ENCODE data around the gene APMAP. TPM values are rescaled to one million over a fixed set of nuclear protein-coding genes. Genes with fewer than 3 reads are reported as not detected.

Gene APMAP
- total RNA-seq, 1 experiment from 2014 or later, result 92.6 TPM

DNA sequence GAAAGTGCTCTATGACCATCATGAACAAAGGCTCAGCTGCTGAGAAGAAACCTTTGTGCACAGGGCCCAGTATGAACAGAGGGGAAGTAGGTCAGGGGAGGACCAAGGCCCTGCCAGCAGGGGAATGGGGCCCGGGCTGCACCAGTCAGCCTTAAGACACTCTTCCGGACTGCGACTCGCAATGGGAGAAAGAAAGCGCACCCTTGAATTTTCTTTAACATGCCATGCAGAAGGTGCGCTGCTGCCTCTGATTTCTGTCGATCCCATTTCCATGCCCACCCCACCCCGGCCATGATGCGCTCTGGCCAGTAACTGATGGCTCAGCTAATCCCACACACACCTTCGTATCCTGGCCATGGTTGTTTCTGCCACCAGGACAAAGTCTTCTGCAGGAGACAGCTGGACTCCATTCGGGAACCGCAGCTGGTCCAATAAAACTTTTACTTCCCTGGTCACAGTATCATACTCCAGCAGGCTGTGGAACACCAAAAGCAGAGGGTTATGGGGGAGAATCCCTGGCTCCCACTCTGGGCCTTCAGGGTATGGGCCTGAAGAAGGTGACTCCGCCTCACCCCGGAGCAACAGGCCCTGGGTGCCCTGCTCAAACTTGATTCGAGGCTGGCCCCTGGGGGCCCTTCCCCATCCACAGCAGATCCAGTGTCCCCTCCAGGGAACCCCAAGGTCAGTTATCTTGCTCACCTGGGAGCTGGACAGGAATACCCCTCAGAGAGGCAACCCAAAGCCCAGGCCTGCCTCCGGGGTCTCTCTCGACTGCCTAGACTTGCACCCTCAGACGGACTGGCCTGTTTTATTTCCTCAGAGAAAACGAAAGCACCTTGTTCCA, 23.1 kb downstream of the APMAP start:
- DNase-seq (ENCODE audit: low spot score), result no peak

DNA sequence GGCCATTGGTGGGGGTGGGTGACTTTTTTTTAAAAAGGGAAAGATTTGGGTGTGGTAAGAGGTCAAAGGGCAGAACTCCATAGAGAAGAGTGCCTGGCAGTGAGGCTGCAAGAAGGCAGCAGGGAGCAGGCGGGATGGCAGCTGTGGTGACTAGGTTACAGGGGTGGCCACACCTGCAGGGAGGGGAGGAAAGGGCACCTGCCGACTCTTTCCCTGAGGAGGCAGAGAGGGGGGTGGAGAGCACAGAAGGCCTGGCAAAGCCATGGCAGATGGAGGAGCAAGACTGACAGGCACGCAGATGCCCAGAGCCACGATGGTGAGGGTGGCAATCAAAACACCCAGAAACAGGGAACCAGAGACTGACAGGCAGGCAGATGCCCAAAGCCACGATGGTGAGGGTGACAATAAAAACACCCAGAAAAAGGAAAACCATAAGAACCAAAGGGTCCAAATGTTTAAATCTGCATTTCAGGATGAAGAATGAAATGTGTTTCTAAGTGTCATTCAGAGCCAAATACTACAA, 24.2 kb downstream of the APMAP start:
- no peak for DNase-seq (ENCODE audit: low spot score)

DNA sequence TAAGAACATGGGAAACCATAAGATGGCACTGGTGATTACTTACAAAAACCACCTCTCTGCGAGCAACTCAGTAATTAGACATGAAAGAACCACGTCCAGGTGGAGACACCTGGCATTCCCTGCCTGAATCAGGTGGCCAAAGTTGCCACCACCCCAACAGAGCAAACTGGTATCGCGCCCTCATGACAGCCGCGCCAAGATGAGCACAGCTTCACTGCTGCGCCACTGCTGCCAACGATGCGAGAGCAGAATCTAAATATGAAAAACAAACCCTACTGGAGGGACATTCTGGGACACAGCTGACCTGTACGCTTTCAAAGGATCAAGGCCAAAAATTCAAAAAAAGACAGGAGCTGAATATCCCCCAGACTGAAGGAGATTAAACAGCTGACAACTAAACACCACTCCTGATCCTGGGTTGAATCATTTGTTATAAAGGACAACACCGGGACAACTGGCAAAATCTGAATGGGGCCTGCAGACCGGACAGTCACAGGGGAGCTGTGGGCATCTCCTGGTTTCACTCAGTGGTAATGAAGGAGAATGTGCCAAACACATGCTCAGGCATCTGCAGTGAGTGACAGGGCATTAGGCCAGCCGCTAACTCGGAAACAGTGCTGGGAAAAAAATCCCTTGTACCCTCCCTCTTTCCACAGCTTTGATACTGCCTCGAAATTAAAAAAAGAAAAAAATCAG, 26.1 kb downstream of the APMAP start:
- DNase-seq (ENCODE audit: low spot score), result no peak

DNA sequence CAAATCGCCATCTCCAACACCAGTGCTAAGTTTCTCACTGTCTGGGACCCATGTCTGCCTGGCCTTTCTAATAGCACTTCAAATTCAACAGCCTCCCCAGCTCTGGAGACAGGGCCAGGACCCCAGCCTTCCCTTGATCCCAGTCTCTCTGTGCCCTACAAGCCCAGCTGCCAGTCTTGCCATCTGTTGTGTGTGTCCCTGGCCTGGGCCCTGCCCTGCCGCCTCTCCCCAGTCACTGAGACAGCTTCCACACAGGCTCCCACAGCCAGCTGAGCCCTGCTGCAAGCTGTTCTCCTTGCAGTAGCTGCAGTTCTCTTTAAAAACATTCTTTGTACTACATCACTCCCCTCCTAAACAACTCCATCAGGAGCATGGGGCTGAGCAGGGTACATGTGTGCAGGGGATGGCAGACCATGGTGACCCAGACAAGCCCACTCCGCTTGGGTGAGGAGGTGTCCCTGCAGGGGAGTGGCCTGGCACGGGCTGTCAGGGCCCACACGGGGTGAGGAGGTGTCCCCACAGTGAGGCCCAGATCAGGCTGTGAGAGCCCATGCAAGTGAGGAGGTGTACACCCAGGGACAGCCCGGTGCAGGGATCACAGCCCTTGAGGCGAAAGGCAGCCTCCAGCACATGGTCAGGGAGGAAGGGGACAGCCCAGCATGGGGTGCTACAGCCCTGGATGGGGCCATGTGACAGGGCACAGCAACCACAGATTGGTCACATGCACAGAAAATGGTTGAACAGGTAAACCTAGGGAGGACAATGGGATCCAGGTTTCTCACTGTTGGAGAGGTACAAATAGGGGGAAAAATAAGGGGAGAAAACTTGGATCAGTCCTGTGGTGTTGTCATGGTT, 27.3 kb downstream of the APMAP start:
- no peak for DNase-seq (ENCODE audit: low spot score)

DNA sequence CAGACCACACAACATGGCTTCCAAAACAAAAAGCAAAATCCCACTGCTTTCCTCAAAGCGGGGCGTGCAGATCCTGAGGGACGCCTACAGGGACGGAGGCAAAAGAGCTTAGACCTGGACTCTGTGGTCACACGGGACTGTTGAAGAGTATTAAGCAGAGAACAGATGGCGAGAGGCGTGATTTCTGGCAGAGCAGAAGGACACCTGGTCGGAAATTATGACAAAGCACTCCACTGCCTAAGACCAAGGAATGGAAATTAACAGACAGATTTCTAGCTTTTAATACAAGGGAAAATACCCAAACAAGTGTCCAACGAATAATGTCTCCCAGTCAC, 28.1 kb downstream of the APMAP start:
- no peak for DNase-seq (ENCODE audit: low spot score)

DNA sequence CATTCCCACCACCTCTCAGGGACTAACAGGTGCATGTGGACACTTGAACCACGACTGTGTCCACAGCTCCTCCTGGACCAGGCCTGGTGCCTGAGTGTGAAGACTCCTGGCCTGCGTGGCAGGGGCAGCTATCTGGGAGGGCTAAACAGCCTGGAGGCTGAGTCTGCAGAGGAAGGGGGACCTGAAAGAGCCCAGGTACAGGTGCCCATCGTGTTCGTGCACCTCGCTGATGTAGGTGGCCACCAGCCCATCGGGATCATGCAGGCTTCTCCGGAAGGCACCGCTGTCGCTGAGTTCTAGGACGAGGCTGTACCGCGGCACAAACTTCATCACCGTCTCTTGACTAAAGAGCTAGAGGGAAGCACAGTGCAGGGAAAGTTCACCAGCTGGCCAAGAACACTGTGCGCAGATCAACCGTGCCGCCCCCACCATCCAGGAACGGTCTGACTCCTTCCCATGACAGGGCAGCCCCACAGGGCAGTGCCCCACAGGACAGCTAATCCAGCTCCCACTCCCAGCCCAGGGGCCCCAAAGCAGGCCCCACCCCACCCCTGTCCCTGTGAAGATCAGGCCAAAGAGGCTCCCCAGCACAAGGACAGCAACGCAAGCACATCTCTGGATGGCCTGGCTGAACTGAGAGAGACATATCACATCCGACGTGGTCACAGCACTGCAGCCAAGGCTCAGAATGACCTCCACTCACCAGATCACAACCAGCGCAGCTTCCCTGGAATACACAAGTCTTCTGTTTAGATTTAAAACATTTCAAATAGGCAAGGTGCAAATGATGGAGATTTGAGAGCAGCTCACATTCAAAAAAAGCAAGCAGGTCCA, 28.7 kb downstream of the APMAP start:
- no peak for DNase-seq (ENCODE audit: low spot score)

DNA sequence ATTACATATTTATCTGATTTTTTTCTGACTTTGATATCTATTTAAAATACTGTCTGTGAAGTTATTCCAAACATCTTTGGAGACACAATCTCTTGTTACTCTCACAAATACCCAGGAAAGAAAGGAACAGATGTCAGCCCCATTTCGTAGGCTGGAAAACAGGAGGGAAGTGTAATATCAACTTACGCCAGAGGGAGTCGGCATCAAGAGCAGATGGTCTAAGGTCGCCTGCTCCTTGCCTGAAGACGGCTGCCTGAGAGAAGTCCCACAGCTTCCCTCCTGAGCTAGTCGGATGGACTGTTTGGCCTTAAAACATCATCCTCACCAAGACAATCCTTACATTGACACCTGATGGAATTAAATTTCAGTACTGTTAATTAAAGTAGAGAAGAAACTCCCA, 30.0 kb downstream of the APMAP start:
- no peak for DNase-seq (ENCODE audit: low spot score)

DNA sequence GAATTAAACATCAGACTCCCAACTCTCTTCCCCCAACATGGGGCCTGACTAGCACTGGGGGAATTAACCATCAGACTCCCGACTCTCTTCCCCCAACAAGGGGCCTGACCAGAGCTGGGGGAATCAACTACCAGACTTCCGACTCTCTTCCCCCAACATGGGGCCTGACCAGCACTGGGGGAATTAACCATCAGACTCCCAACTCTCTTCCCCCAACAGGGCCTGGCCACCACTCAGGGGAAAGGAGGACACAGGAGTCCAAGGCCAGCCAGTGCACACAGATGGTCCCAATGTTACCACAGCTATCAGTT, 30.4 kb downstream of the APMAP start:
- no peak for DNase-seq (ENCODE audit: low spot score)

DNA sequence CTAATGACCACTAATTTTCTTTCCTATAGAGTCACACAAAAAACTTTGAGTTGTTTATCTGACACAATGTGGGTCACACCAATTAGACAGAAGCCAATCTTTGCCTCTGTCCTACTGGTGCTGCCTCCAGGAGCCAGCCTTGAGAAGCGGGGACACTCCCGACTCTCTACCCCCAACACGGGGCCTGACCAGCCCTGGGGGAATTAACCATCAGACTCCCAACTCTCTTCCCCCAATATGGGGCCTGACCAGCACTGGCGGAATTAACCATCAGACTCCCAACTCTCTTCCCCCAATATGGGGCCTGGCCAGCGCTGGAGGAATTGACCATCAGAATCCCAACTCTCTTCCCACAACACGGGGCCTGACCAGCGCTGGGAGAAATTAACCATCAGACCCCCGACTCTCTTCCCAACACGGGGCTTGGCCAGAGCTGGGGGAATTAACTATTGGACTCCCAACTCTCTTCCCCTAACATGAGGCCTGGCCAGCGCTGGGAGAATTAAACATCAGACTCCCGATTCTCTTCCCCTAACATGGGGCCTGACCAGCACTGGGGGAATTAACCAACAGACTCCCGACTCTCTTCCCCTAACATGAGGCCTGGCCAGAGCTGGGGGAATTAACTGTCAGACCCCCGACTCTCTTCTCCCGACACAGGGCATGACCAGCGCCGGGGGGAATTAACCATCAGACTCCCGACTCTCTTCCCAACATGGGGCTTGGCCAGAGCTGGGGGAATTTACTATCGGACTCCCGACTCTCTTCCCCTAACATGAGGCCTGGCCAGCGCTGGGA, 31.0 kb downstream of the APMAP start:
- no peak for DNase-seq (ENCODE audit: low spot score)

DNA sequence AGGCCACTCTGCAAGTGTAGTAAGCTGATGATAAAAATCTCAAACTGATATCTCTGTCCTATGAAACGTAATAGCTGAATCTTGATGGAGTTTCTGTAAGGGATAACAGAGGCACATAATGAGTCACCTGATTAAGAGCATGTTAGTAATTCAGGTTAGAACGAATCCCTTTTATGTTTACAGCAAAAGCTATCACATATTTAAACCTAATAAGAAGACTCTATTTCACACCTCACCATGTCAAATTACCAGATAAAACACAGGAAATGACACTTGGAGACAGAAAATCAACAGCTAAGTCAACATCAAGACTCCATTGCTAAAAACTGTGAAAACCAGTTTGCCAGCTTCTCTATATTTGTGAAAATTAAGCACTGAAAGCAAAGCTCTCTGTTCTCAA, 31.7 kb downstream of the APMAP start:
- DNase-seq (ENCODE audit: low spot score), result no peak

DNA sequence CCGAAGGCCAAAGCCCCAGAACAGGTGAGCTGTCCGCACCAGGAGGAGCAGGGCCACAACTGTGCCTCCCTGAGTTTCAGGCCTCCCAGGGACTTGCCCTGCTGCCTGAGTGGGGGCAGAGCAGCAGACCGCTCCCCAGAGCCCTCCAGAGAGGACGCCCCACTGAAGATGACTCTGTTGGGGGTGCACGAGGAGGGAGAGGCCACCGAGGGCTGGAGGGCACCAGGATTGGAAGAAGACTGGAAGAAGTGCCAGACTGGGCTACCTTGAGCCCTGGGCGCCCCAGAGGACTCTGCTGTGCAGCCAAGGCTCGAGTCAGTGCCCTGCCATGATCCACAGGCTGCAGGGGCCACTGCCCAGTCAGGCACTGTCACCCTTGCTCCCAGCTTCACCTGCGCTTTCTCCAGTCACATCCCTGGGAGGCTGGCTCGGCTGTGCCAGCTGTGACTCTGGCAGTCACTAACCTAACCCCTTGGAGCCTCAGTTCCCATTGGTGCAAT, 32.2 kb downstream of the APMAP start:
- DNase-seq (ENCODE audit: low spot score), result no peak

DNA sequence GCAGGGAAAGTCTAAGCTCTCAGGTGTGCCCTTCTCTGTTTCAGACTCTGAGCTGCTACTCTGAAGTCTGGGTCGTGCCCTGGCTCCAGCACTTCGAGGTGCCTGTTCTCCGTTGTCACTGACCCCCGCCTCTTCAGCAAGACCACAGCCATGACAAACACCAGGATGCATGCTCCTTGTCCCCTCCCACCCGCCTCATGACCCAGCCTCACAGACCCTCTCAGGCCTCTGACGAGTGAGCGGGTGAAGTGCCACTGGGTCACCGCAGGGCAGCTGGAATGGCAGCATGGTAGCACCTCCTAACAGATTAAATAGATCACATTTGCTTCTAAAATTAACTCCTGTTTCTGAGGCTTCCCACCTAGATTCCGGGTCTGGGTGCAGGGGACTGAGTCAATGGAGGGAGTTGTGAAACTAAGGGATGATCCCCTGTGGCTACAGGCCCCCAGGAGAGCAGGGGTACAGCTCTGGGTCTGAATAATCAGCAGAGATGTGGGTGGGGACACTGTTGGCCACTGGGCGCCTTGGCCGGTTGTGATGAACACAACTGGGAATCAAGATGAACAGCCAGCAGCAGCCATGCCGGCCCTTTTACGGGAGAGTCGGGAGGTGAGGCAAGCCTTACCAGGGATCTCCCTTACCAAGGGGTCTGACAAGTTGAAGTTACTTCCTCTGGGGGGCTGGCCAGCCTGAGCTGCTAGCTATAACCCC, 32.8 kb downstream of the APMAP start:
- DNase-seq (ENCODE audit: low spot score), result no peak

DNA sequence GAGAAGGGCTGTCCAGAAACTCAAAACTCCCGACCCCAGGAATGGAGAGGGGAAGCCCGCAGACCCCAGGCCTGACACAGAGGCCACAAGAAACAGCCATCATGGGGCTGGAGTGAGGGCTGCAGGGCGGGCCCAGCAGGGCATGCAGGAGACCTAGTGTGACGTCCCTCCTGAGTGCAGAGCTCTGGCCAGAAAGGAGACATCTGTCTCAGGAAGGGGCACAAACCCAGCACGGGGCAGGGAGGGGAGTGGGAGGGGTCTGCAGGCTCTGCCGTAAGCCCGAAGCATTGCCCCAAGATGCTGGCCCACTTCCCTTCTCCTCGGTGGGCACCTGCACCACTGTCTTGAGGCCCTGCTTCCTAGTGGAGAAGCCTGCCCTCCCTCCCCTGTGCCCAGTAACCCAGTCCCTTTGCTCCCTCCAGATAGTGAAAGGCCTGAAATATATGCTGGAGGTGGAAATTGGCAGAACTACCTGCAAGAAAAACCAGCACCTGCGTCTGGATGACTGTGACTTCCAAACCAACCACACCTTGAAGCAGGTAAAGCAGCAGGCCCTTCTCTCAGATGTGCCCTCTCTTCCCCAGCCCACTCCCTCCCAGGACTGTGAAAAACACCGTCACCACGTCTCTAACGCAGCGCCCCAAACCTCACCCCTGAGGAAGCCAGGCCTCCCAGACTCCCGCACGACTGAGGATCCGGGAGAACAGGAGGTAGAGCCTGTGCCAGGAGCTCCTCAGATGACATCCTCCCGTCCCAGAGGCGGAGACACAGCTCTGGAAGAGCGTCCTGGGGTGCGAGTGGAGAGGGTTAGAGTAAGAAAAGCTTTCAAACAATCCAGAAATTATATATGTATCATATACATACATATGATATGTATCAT, 33.8 kb downstream of the APMAP start:
- DNase-seq (ENCODE audit: low spot score), result no peak

DNA sequence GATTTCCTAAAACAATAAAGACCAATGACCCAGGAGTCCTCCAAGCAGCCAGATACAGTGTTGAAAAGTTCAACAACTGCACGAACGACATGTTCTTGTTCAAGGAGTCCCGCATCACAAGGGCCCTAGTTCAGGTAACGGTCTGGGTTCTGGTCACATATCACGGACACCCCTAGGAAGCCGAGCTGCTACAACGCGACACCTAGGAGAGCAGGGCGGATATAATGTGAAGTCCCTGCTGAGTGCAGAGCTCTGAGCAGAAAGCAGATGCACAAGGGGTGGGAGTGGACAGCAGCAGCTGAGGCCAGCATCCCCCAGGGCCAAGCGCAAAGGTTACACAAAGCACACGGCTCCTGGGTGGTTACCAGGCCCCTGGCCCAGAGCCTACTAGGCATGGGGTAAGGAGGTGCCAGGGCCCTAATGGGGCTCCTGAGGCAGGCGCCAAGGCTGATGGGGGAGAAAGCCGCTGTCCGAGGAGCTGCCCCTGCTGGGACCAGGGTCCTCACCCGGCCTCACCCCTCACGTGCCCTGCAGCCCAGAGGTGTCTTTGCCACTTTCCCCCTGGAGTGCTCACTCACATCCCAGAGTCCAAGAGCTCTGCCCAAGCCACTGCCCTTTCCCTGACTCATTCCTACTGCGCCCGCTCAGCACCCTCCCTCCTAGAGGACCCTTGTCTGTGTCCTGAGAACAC, 35.1 kb downstream of the APMAP start:
- DNase-seq (ENCODE audit: low spot score), result no peak

DNA sequence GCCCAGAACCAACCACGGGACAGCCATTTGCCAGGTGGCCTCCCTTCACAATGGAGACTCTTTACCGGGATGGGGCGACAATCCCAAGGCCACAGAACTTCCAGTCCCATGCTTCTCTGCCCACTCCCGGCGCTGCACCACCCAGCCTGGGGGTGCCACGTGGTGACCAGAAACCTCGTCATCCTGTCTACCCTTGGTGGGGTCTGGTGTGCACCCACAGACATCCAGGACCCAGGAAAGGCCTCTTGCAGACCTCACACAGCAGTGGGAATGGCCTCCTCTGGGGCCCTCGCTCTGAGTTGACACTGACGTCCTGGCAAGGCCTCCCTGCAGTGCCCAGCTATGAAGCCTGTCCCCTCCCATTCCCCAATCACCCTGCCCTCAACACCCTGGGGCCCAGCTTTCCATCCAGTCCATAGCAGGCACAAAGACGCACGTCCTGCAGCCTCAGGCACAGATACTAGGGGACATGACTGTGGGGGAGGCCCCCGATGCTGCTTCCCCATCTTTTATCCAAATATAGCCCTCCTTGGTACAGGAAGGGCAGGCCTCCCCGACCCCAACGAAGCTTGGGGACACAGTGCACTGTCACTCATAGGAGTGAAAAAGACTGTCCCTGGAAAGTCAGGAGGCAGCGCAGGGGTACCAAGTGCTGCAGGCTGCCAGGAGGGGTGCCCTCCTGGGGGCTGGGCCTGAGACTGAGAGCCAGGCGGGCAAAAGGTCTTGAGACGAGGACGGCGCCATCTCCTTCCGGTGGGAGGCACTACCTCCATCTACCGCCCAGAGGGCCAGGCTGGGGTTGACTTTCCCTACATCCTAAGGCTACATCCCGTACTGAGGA, 36.3 kb downstream of the APMAP start:
- DNase-seq (ENCODE audit: low spot score), result no peak

DNA sequence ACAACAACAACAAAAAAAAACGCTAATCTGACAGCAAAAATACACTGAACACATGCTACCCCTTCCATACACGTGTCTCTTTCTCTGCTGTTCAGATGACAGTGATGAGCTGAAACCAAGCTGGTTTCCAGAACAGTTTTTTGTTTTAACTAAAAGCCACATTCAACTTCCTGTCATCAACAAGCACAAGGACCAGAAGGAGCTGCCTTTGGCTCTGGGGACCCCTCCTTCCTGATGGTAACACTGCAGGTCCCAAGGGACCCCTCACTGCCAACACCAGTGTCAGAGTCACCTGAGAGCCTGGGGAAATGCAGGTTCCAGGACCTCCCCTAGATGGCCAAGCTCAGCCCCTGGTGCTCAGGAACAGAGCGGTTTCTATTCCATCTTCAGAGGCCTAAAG, 37.5 kb downstream of the APMAP start:
- DNase-seq (ENCODE audit: low spot score), result no peak

DNA sequence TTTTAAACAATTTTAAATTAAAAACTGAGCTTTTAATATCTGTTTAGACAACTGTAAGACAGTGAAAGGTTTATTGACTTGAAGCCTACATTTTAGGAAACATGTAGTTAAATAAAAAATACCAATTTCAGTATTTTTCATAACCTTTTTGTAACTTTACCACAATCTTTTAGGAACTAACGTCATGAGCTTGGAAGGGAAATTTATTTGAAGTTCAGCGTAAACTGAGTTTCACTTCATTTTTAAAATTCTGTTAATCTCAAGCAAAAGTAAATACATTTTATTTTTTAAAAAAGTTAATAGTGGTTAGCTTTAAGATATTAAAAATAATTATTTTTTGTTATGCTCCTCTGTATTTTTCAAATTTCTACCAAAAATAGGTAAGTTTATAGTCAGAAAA, 38.0 kb downstream of the APMAP start:
- no peak for DNase-seq (ENCODE audit: low spot score)
